ENCODE results near the gene WDR45B.

Gene WDR45B

GRCh38 chr17:82684228-82684841 is 36.1 kb upstream of the WDR45B start:
- peak overlapping the region; percentile 81 for H3K27ac ChIP-seq
- TF ChIP-seq ZFX (IDR thresholded peaks at IDR 0.05; ENCODE audit: borderline replicate concordance) = no peak
- TF ChIP-seq, protein P1, sequence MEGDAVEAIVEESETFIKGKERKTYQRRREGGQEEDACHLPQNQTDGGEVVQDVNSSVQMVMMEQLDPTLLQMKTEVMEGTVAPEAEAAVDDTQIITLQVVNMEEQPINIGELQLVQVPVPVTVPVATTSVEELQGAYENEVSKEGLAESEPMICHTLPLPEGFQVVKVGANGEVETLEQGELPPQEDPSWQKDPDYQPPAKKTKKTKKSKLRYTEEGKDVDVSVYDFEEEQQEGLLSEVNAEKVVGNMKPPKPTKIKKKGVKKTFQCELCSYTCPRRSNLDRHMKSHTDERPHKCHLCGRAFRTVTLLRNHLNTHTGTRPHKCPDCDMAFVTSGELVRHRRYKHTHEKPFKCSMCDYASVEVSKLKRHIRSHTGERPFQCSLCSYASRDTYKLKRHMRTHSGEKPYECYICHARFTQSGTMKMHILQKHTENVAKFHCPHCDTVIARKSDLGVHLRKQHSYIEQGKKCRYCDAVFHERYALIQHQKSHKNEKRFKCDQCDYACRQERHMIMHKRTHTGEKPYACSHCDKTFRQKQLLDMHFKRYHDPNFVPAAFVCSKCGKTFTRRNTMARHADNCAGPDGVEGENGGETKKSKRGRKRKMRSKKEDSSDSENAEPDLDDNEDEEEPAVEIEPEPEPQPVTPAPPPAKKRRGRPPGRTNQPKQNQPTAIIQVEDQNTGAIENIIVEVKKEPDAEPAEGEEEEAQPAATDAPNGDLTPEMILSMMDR (IDR thresholded peaks at IDR 0.05) = no peak

DNA sequence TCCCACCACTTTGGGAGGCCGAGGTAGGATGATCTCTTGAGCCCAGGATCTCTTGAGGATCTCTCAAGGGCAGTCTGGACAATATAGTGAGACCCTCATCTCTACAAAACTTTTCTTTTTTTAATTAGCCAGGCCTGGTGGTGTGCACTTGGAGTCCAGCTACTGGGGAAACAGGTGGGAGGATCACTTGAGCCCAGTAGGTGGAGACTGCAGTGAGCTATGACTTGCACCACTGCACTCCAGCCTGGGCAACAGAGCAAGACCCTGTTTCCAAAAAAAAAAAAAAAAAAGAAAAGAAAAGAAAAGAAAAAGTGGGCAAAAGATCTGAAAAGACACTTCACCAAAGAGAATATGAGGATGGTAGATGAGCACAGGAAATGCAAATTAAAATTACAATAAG is 35.3 kb upstream of the WDR45B start:
- TF ChIP-seq, protein P1 (IDR thresholded peaks at IDR 0.05) = no peak
- no peak for TF ChIP-seq ZFX (IDR thresholded peaks at IDR 0.05; ENCODE audit: borderline replicate concordance)
- H3K27ac ChIP-seq = peak overlapping the region; percentile 81

GRCh38 chr17:82681547-82681946 is 33.3 kb upstream of the WDR45B start:
- TF ChIP-seq, protein P1 (IDR thresholded peaks at IDR 0.05) = no peak
- no peak for TF ChIP-seq ZFX (IDR thresholded peaks at IDR 0.05; ENCODE audit: borderline replicate concordance)
- H3K27ac ChIP-seq = no peak overlapping the region

DNA sequence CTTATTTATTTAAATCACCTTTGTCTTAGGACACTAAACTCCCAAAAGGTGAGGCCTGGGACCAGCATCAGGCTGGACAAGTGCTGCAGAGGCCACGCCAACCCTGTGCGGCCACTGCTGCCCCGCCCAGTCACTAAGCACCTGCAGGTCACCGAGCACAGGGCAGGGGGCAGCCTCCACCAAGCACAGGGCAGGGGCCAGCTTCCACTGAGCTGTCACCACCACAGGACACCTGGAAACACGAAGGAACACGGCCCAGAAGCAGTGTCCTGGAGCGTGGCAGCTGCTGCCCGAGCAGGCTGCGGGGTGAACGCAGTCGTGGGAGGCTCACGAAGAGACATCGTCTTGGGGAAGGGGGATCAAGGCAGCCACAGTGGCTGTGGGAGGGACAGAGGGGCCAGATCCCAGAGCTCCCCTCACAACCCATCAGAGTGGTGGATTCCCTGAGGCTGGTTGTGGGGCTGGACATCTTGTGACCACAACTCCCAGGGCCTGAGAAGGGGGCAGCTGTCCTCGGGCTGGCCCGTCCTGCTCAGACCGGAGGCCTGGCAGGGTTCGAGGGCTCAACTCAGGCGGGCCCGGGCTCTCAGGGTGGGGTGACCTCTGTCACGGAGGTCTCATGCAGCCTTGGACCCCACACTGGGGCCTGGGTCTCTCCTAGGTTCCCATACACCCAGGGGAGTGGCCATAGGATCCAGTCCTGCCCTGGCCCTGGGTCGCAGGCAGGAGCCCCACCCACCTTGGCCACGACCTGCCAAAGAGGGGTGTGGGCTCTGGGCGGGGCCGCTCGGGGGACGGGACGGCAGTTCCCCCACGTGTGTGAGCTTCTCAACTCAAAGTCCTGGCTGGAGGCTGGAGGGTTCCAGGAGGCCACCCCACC is 31.6 kb upstream of the WDR45B start:
- no peak overlapping the region for H3K27ac ChIP-seq

GRCh38 chr17:82678265-82678891 is 30.1 kb upstream of the WDR45B start:
- H3K27ac ChIP-seq = no peak overlapping the region
- no peak for TF ChIP-seq ZFX (IDR thresholded peaks at IDR 0.05; ENCODE audit: borderline replicate concordance)
- TF ChIP-seq, protein P1 (IDR thresholded peaks at IDR 0.05) = no peak

More for the DNA sequence above, 31.6 kb upstream of the WDR45B start:
- TF ChIP-seq, protein P1 (IDR thresholded peaks at IDR 0.05) = no peak
- TF ChIP-seq ZFX (IDR thresholded peaks at IDR 0.05; ENCODE audit: borderline replicate concordance) = no peak

DNA sequence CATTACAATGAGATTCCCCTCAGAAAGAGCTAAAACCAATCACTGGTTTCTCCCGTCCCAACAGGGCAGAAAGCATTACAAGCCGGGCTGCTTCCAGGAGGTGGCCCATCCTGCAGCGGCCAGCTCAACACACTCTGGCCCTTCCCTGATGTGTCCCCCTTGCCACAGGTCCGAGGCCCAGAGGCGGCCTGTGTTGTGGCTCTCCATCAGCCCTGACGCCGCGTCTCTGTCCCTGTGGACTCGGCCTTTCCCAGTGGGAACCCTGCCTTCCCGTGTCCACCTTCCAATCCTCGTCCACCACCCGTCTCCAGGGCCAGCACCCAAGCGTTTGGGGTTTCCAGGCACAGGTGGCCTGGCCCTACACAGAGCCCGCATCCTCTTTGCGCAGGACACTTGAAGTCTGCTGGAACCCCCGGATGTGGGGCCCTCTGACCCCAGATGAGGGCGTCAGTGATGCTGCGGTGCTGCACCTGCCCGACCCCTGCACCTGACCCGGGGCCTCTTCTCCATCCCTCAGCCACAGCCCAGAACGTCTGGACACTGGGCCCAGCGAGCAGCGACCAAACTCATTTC is 29.2 kb upstream of the WDR45B start:
- no peak overlapping the region for H3K27ac ChIP-seq
- no peak for TF ChIP-seq ZFX (IDR thresholded peaks at IDR 0.05; ENCODE audit: borderline replicate concordance)
- TF ChIP-seq, protein P1 (IDR thresholded peaks at IDR 0.05) = no peak
